HepG2 (cell line): ENCODE measurements around the gene SOX5. TPM values are rescaled to one million over a fixed set of nuclear protein-coding genes. Genes with fewer than 3 reads are reported as not detected.

Experiments
- ARID5B ChIP-seq: IDR thresholded peaks from 2 replicates; pipeline ENCODE4 v1.4.0; 2020; ENCODE audit warnings: mild to moderate bottlenecking, missing genetic modification reagents
- E2F2 ChIP-seq: sonication (generic); formaldehyde crosslinking; IDR thresholded peaks from 2 replicates; pipeline ENCODE4 v1.4.0; 2020; ENCODE audit warnings: missing genetic modification reagents, borderline replicate concordance
- FOSL2 ChIP-seq: sonication (generic); formaldehyde crosslinking; IDR thresholded peaks from 2 replicates; pipeline ENCODE4 v1.4.0; 2020; ENCODE audit warnings: missing genetic modification reagents
- FOXJ3 ChIP-seq: sonication (generic); formaldehyde crosslinking; IDR thresholded peaks from 2 replicates; pipeline ENCODE4 v1.4.0; 2020; ENCODE audit warnings: missing genetic modification reagents, mild to moderate bottlenecking, borderline replicate concordance
- MAF1 ChIP-seq: sonication (generic); formaldehyde crosslinking; IDR thresholded peaks from 2 replicates; pipeline ENCODE4 v1.5.0; 2020; ENCODE audit warnings: missing genetic modification reagents, borderline replicate concordance
- MEIS1 ChIP-seq: sonication (generic); formaldehyde crosslinking; IDR thresholded peaks from 2 replicates; pipeline ENCODE4 v1.9.0; 2021; ENCODE audit warnings: mild to moderate bottlenecking, missing genetic modification reagents, moderate library complexity, borderline replicate concordance
- NCOA2 ChIP-seq: sonication (generic); formaldehyde crosslinking; IDR thresholded peaks from 2 replicates; pipeline ENCODE4 v1.8.0; 2022; ENCODE audit warnings: inconsistent platforms
- NR2F1 ChIP-seq, 2 experiments: fragments of 450-650 bp in 1 of 2; formaldehyde crosslinking in 1 of 2; IDR thresholded peaks; 2 replicates each; pipeline versions ENCODE4 v1.5.0 to v1.6.1; 2016 to 2020; ENCODE audit warnings: mild to moderate bottlenecking in 1 of 2, missing compliant biosample characterization in 1 of 2, missing genetic modification reagents in 1 of 2, moderate library complexity in 1 of 2
- RXRB ChIP-seq: IDR thresholded peaks from 2 replicates; pipeline ENCODE4 v1.6.1; 2016; ENCODE audit warnings: borderline replicate concordance, missing genetic modification reagents, missing compliant biosample characterization
- SNRNP70 ChIP-seq: fragments of 200-400 bp; formaldehyde crosslinking; IDR thresholded peaks from 2 replicates; pipeline ENCODE4 v1.6.1; 2017; ENCODE audit warnings: mild to moderate bottlenecking, low read depth, low read length, moderate library complexity
- SOX5 ChIP-seq: IDR thresholded peaks from 2 replicates; pipeline ENCODE4 v1.6.1; 2016; ENCODE audit warnings: borderline replicate concordance
- TCF7 ChIP-seq: sonication (generic); IDR thresholded peaks from 2 replicates; pipeline ENCODE4 v1.6.1; 2016; ENCODE audit warnings: antibody characterized with exemption, low read depth
- ZBTB25 ChIP-seq: IDR thresholded peaks from 2 replicates; pipeline ENCODE4 v1.6.1; 2018; ENCODE audit warnings: missing genetic modification reagents
- ZBTB43 ChIP-seq: sonication (generic); formaldehyde crosslinking; conservative IDR thresholded peaks from 2 replicates; pipeline ENCODE4 v1.4.0; 2020; ENCODE audit warnings: missing genetic modification reagents
- ZNF138 ChIP-seq: sonication (generic); formaldehyde crosslinking; IDR thresholded peaks from 2 replicates; pipeline ENCODE4 v1.5.0; 2020; ENCODE audit warnings: mild to moderate bottlenecking, low read depth, missing genetic modification reagents
- ZNF362 ChIP-seq: sonication (generic); formaldehyde crosslinking; IDR thresholded peaks from 2 replicates; pipeline ENCODE4 v1.4.0; 2020; ENCODE audit warnings: missing genetic modification reagents, mild to moderate bottlenecking, borderline replicate concordance
- ZNF503 ChIP-seq: sonication (generic); formaldehyde crosslinking; IDR thresholded peaks from 2 replicates; pipeline ENCODE4 v1.4.0; 2020; ENCODE audit warnings: missing genetic modification reagents
- ZNF550 ChIP-seq: sonication (generic); formaldehyde crosslinking; IDR thresholded peaks from 2 replicates; pipeline ENCODE4 v1.4.0; 2020; ENCODE audit warnings: mild to moderate bottlenecking, missing genetic modification reagents, borderline replicate concordance
- ZNF644 ChIP-seq: IDR thresholded peaks from 2 replicates; pipeline ENCODE4 v1.6.1; 2016; ENCODE audit warnings: low read depth
- ZZZ3 ChIP-seq: sonication (generic); formaldehyde crosslinking; IDR thresholded peaks from 2 replicates; pipeline ENCODE4 v1.4.0; 2020; ENCODE audit warnings: missing genetic modification reagents, mild to moderate bottlenecking, borderline replicate concordance
- polyA plus RNA-seq, 8 experiments: library from polyadenylated mRNA; depleted of rRNA in 3 of 8; stranded (reverse) in 7 of 8; unstranded in 1 of 8; fragments of >200 nt; fragmentation: Illumina TruSeq in 4 of 8; extraction: Trizol in 4 of 8; gene quantifications; 2 replicates each; pipeline versions ENCODE4 v1.2.1 to v1.2.3, GENCODE V29; 2011 to 2016; ENCODE audit warnings: low read depth in 4 of 8, missing spikeins in 1 of 8, mixed read lengths in 1 of 8; ENCODE audit not compliant: insufficient read depth in 1 of 8
- total RNA-seq, 5 experiments: library from RNA; depleted of rRNA; stranded (reverse); fragments of >200 nt; fragmentation: Illumina TruSeq; extraction: Trizol; gene quantifications; 2 replicates each; pipeline ENCODE4 v1.2.3, GENCODE V29; 2016; ENCODE audit warnings: low read depth in 1 of 5

SOX5 gene
- total and polyA plus RNA-seq, 2 of the 13 experiments (the other 11 are each of a cell fraction or from before 2014, with no cell fraction given), result 18.5 to 76.4 TPM

GRCh38 chr12:23941780-23942179 lies 7.7 kb downstream of the SOX5 start (continued):
- TF ChIP-seq E2F2 (no peak), ZNF644 (CRISPR knock-in tag) (0 out of 2 replicates have a peak, but pooled peaks have one; percentile 30), ZZZ3 (CRISPR knock-in tag) (no peak), MEIS1 (no peak), RXRB (CRISPR knock-in tag) (peak; percentile 60; the same call in 1 of the 2 replicates), ZNF503 (peak; percentile 79), ZBTB25 (CRISPR knock-in tag) (peak; percentile 30; the same call in 1 of the 2 replicates), SNRNP70 (no peak), MAF1 (CRISPR knock-in tag) (no peak), TCF7 (peak; percentile 59), ZNF550 (no peak), FOSL2 (CRISPR knock-in tag) (no peak), ZNF362 (CRISPR knock-in tag) (peak; percentile 99), ZNF138 (no peak), ARID5B (CRISPR knock-in tag) (peak; percentile 79), NCOA2 (CRISPR knock-in tag) (peak; percentile 90), FOXJ3 (CRISPR knock-in tag) (peak; percentile 86; the same call in 1 of the 2 replicates), ZBTB43 (CRISPR knock-in tag) (peak; percentile 79), SOX5 (CRISPR knock-in tag) (peak; percentile 88), NR2F1 (CRISPR knock-in tag; IDR thresholded peaks at IDR 0.05) (no peak)
